Measurements from ENCODE around the gene NWD2. TPM values are rescaled to one million over a fixed set of nuclear protein-coding genes. Genes with fewer than 3 reads are reported as not detected.

The NWD2 gene
- total and polyA plus RNA-seq, 12 donors, result under 0.01 to 0.91 (median 0.04) TPM; not detected in 4

DNA sequence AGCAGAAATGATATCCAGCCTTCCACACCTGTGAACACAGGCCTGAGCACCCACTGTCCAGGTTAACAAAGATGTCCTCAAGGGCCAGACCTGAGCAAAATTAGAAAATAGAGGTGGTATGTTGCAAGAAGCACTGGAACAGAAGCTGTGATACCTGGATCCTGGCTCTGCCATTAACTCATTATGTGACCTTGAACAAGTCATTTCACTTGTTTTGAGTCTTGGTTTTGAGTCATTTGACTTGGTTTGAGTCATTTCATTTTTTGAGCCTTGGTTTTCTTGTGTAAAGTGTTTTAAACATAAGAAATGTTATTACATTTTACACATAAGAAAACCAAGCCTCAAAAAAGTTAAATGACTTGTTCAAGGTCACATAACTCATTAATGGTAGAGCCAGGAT, 2.9 kb upstream of the NWD2 start:
- Histone ChIP-seq H3K4me1 (replicated peaks in 1 of 2) (no peaks in the 10 kb centered on the region), H3K9me3 (replicated peaks in 1 of 3) (no peaks in the 10 kb centered on the region), H3K36me3 (replicated peaks in 1 of 2) (no peaks in the 10 kb centered on the region), H3K4me3 (no peak overlapping the region), H3K27me3 (peaks cover 43% of the 10 kb centered on the region), H3K27ac (no peak overlapping the region)
- intact Hi-C loops (cut with DNase I), result no loop called here
- no peak for DNase-seq
- TF ChIP-seq POLR2A (IDR thresholded peaks at IDR 0.05), result no peak
- TF ChIP-seq, protein P1, sequence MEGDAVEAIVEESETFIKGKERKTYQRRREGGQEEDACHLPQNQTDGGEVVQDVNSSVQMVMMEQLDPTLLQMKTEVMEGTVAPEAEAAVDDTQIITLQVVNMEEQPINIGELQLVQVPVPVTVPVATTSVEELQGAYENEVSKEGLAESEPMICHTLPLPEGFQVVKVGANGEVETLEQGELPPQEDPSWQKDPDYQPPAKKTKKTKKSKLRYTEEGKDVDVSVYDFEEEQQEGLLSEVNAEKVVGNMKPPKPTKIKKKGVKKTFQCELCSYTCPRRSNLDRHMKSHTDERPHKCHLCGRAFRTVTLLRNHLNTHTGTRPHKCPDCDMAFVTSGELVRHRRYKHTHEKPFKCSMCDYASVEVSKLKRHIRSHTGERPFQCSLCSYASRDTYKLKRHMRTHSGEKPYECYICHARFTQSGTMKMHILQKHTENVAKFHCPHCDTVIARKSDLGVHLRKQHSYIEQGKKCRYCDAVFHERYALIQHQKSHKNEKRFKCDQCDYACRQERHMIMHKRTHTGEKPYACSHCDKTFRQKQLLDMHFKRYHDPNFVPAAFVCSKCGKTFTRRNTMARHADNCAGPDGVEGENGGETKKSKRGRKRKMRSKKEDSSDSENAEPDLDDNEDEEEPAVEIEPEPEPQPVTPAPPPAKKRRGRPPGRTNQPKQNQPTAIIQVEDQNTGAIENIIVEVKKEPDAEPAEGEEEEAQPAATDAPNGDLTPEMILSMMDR (IDR thresholded peaks at IDR 0.05), result no peak

GRCh38 chr4:37243051-37243450, 1.5 kb upstream of the NWD2 start:
- WGBS, 4 donors, result 12 to 31% (median 26%) methylated on average over 3 to 5 of the region's 5 CpGs
- H3K4me1 ChIP-seq (replicated peaks in 1 of 2), result no peaks in the 10 kb centered on the region
- DNase-seq, result no peak
- H3K36me3 ChIP-seq (replicated peaks in 1 of 2), result no peaks in the 10 kb centered on the region
- no peak overlapping the region for H3K27ac ChIP-seq
- H3K27me3 ChIP-seq, result peaks cover 38% of the 10 kb centered on the region
- TF ChIP-seq, protein P1 (IDR thresholded peaks at IDR 0.05), result no peak
- no peak for TF ChIP-seq POLR2A (IDR thresholded peaks at IDR 0.05)
- no peaks in the 10 kb centered on the region for H3K9me3 ChIP-seq (replicated peaks in 1 of 3)
- H3K4me3 ChIP-seq, result no peak overlapping the region
- intact Hi-C loops (cut with DNase I), result no loop called here

GRCh38 chr4:37243722-37244582, 591 bp upstream of the NWD2 start:
- 0 to 3% (median 2%) methylated on average over 8 to 70 of the region's 70 CpGs for WGBS, 4 donors
- Histone ChIP-seq H3K4me1 (replicated peaks in 1 of 2) (no peaks in the 10 kb centered on the region), H3K9me3 (replicated peaks in 1 of 3) (no peaks in the 10 kb centered on the region), H3K4me3 (no peak overlapping the region), H3K27ac (no peak overlapping the region), H3K36me3 (replicated peaks in 1 of 2) (no peaks in the 10 kb centered on the region), H3K27me3 (peaks cover 38% of the 10 kb centered on the region)
- no peak for DNase-seq
- intact Hi-C loops (cut with DNase I), result no loop called here
- TF ChIP-seq, protein P1 (IDR thresholded peaks at IDR 0.05), result no peak
- no peak for TF ChIP-seq POLR2A (IDR thresholded peaks at IDR 0.05)

GRCh38 chr4:37245391-37245954, 930 bp downstream of the NWD2 start:
- no peak for DNase-seq
- Histone ChIP-seq H3K27me3 (peaks cover 38% of the 10 kb centered on the region), H3K9me3 (replicated peaks in 1 of 3) (no peaks in the 10 kb centered on the region), H3K4me1 (replicated peaks in 1 of 2) (no peaks in the 10 kb centered on the region), H3K27ac (no peak overlapping the region), H3K4me3 (no peak overlapping the region), H3K36me3 (replicated peaks in 1 of 2) (no peaks in the 10 kb centered on the region)
- intact Hi-C loops (cut with DNase I), result no loop called here
- WGBS, 4 donors, result 2 to 5% (median 3%) methylated on average over 15 to 23 of the region's 23 CpGs
- TF ChIP-seq POLR2A (IDR thresholded peaks at IDR 0.05), result no peak
- TF ChIP-seq, protein P1 (IDR thresholded peaks at IDR 0.05), result no peak

Data from adrenal gland (tissue), 12 donors.